GM23248 (cell line): ENCODE data around the gene ANXA5. TPM values are rescaled to one million over a fixed set of nuclear protein-coding genes. Genes with fewer than 3 reads are reported as not detected.

ENCODE experiments used
- DNase-seq: peaks from one replicate; pipeline ENCODE4 v3.0.0-alpha.2; 2015
- H2AFZ ChIP-seq: fragments of 200-600 bp; sonication (generic); 2 replicates; pipeline ENCODE4 v1.6.1; 2016; ENCODE audit warnings: antibody characterized with exemption
- H3F3A ChIP-seq: fragments of 200-600 bp; sonication (generic); 2 replicates; pipeline ENCODE4 v1.6.1; 2016; ENCODE audit warnings: mild to moderate bottlenecking, antibody characterized with exemption, mixed run types; ENCODE audit not compliant: insufficient read depth
- H3K27ac ChIP-seq: fragments of 200-600 bp; sonication (generic); 2 replicates; pipeline ENCODE4 v1.5.1; 2016; ENCODE audit warnings: mild to moderate bottlenecking
- H3K27me3 ChIP-seq: fragments of 200-600 bp; sonication (generic); replicated peaks from 2 replicates; pipeline ENCODE4 v1.6.1; 2016; ENCODE audit warnings: mild to moderate bottlenecking; ENCODE audit not compliant: insufficient read depth
- H3K36me3 ChIP-seq: fragments of 200-600 bp; sonication (generic); 2 replicates; pipeline ENCODE4 v1.6.1; 2016; ENCODE audit warnings: low read depth, mild to moderate bottlenecking
- H3K4me1 ChIP-seq: fragments of 200-600 bp; sonication (generic); 2 replicates; pipeline ENCODE4 v1.6.1; 2016; ENCODE audit warnings: mild to moderate bottlenecking; ENCODE audit not compliant: insufficient read depth
- H3K4me2 ChIP-seq: fragments of 200-600 bp; sonication (generic); one replicate; pipeline ENCODE4 v1.6.1; 2016; ENCODE audit warnings: mild to moderate bottlenecking; ENCODE audit not compliant: unreplicated experiment
- H3K4me3 ChIP-seq: fragments of 200-600 bp; sonication (generic); 2 replicates; pipeline ENCODE4 v1.5.1; 2016; ENCODE audit warnings: mild to moderate bottlenecking
- H3K79me2 ChIP-seq: fragments of 200-600 bp; sonication (generic); 2 replicates; pipeline ENCODE4 v1.6.1; 2016; ENCODE audit warnings: mild to moderate bottlenecking; ENCODE audit not compliant: insufficient read depth
- H3K9ac ChIP-seq: fragments of 200-600 bp; sonication (generic); 2 replicates; pipeline ENCODE4 v1.6.1; 2016; ENCODE audit warnings: mild to moderate bottlenecking
- H3K9me2 ChIP-seq: fragments of 200-600 bp; sonication (generic); 2 replicates; pipeline ENCODE4 v1.6.1; 2016; ENCODE audit warnings: mixed run types, mild to moderate bottlenecking, moderate library complexity; ENCODE audit not compliant: insufficient read depth
- H3K9me3 ChIP-seq: fragments of 200-600 bp; sonication (generic); one replicate; pipeline ENCODE4 v1.6.1; 2017; ENCODE audit warnings: low read depth
- H4K20me1 ChIP-seq: fragments of 200-600 bp; sonication (generic); 2 replicates; pipeline ENCODE4 v1.6.0; 2016; ENCODE audit not compliant: insufficient read depth
- EZH2 ChIP-seq: fragments of 200-600 bp; sonication (generic); IDR thresholded peaks from 2 replicates; pipeline ENCODE4 v1.6.1; 2018; ENCODE audit warnings: antibody characterized with exemption, mild to moderate bottlenecking; ENCODE audit not compliant: insufficient read depth, poor library complexity, severe bottlenecking
- EZH2phosphoT487 ChIP-seq: fragments of 200-600 bp; sonication (generic); IDR thresholded peaks from 2 replicates; pipeline ENCODE4 v1.6.1; 2018; ENCODE audit warnings: antibody characterized with exemption, moderate library complexity, mild to moderate bottlenecking, low read depth; ENCODE audit not compliant: insufficient read depth
- WGBS, 2 experiments: methylation state at CpG; one replicate each; pipeline ENCODE4 v1.1.6; 2015 to 2017; ENCODE audit warnings: low lambda C conversion rate in 2 of 2, low coverage in 1 of 2; ENCODE audit errors: missing lambda C conversion rate in 2 of 2; 5-methylcytosine and 5-hydroxymethylcytosine counted together
- in situ Hi-C: fragments of 300-500 bp; cut with MboI; formaldehyde crosslinking; loops from 2 replicates; pipeline ENCODE4 v1.15.0; 2020
- polyA plus RNA-seq: library from polyadenylated mRNA; unstranded; fragments of >200 nt; fragmentation: Nextera tagmentation; extraction: Ambion mirVana; gene quantifications from 2 replicates; pipeline ENCODE4 v1.2.1, GENCODE V29; 2016
- total RNA-seq: library from RNA; depleted of rRNA; stranded (reverse); fragments of >200 nt; shearing (Covaris generic); gene quantifications from 2 replicates; pipeline ENCODE4 v1.2.3, GENCODE V29; 2014; rRNA removed

The ANXA5 gene
- total RNA-seq (1,082 and 1,164 TPM in 2 replicates), polyA plus RNA-seq (1,730 and 1,770 TPM in 2 replicates)

GRCh38 chr4:121696581-121697461 lies at the start of gene ANXA5:
ANXA5 (minus strand) TSS chr4:121696980; CDS start chr4:121696589, 391 bp downstream.
- no peak for TF ChIP-seq EZH2
- no peak for TF ChIP-seq EZH2phosphoT487
- H3K27ac ChIP-seq: peak within 1 kb of the TSS; percentile 96
- H3K79me2 ChIP-seq: peaks cover 52% of the 10 kb centered on the region
- H3K9me2 ChIP-seq: no peaks in the 10 kb centered on the region
- in situ Hi-C loops: no loop called here
- peaks cover 41% of the 10 kb centered on the region for H3K4me1 ChIP-seq
- no peaks in the 10 kb centered on the region for H3K9me3 ChIP-seq
- peak; percentile 98 for DNase-seq
- peaks cover 20% of the 10 kb centered on the region for H3K36me3 ChIP-seq
- H3K27me3 ChIP-seq: no peaks in the 10 kb centered on the region
- peak within 1 kb of the TSS; percentile 98 for H3K9ac ChIP-seq
- no peaks in the 10 kb centered on the region for H4K20me1 ChIP-seq
- H3K4me3 ChIP-seq: peak within 1 kb of the TSS; percentile 88
- H3F3A ChIP-seq: peaks cover 60% of the 10 kb centered on the region
- 1% methylated on average over 55 to 69 of the region's 91 CpGs for WGBS, 2 experiments
- H2AFZ ChIP-seq: peak within 1 kb of the TSS; percentile 72
- H3K4me2 ChIP-seq: peak within 1 kb of the TSS; percentile 96

- in situ Hi-C loops: no loop called here
- 62 to 73% methylated on average over 3 of the region's 3 CpGs for WGBS, 2 experiments
- Histone ChIP-seq H3K36me3 (no peaks in the 10 kb centered on the region), H3K27me3 (no peaks in the 10 kb centered on the region), H3K9ac (no peak overlapping the region), H3K27ac (no peak overlapping the region), H2AFZ (no peak overlapping the region), H3F3A (no peaks in the 10 kb centered on the region), H3K79me2 (no peaks in the 10 kb centered on the region), H3K4me2 (no peak overlapping the region), H3K9me3 (no peaks in the 10 kb centered on the region), H3K4me1 (peaks cover 3% of the 10 kb centered on the region; the same call in 1 of the 2 replicates), H3K4me3 (no peak overlapping the region), H3K9me2 (no peaks in the 10 kb centered on the region), H4K20me1 (no peaks in the 10 kb centered on the region)
- TF ChIP-seq EZH2phosphoT487 (no peak), EZH2 (no peak)
- DNase-seq: no peak
These were observed 46.0 kb upstream of the ANXA5 start for GRCh38 chr4:121742794-121743193.

- in situ Hi-C loops: no loop called here
- no peak for DNase-seq
- no peaks in the 10 kb centered on the region for H3F3A ChIP-seq
- WGBS, 2 experiments: 72 to 73% methylated on average over 7 of the region's 7 CpGs
- no peak overlapping the region for H3K4me3 ChIP-seq
- H3K4me2 ChIP-seq: no peak overlapping the region
- no peak for TF ChIP-seq EZH2phosphoT487
- TF ChIP-seq EZH2: no peak
- no peaks in the 10 kb centered on the region for H4K20me1 ChIP-seq
- no peak overlapping the region for H3K9ac ChIP-seq
- H3K27ac ChIP-seq: no peak overlapping the region
- H2AFZ ChIP-seq: no peak overlapping the region
- H3K36me3 ChIP-seq: no peaks in the 10 kb centered on the region
- no peaks in the 10 kb centered on the region for H3K9me2 ChIP-seq
- no peaks in the 10 kb centered on the region for H3K27me3 ChIP-seq
- peaks cover 3% of the 10 kb centered on the region; the same call in 1 of the 2 replicates for H3K4me1 ChIP-seq
- H3K9me3 ChIP-seq: no peaks in the 10 kb centered on the region
- no peaks in the 10 kb centered on the region for H3K79me2 ChIP-seq
These were observed 45.0 kb upstream of the ANXA5 start for GRCh38 chr4:121741751-121742150.

- in situ Hi-C loops: no loop called here
- Histone ChIP-seq H3K4me1 (peaks cover 3% of the 10 kb centered on the region; the same call in 1 of the 2 replicates), H3K36me3 (no peaks in the 10 kb centered on the region), H3K79me2 (no peaks in the 10 kb centered on the region), H4K20me1 (no peaks in the 10 kb centered on the region), H3F3A (no peaks in the 10 kb centered on the region), H3K4me2 (no peak overlapping the region), H3K9ac (no peak overlapping the region), H3K9me3 (no peaks in the 10 kb centered on the region), H3K4me3 (no peak overlapping the region), H3K27me3 (no peaks in the 10 kb centered on the region), H2AFZ (no peak overlapping the region), H3K27ac (no peak overlapping the region), H3K9me2 (no peaks in the 10 kb centered on the region)
- TF ChIP-seq EZH2phosphoT487 (no peak), EZH2 (no peak)
- WGBS, 2 experiments: 78 to 84% methylated on average over 12 of the region's 12 CpGs
- DNase-seq: no peak
These were observed 44.1 kb upstream of the ANXA5 start for GRCh38 chr4:121740796-121741409.
